Natural killer cell (primary cell): ENCODE data around the gene NRG4. TPM values are rescaled to one million over a fixed set of nuclear protein-coding genes. Genes with fewer than 3 reads are reported as not detected.

Experiments used
- ATAC-seq, 3 donors: fragments of 150-1000 bp in 2 of 3; fragments of 200-7000 bp in 1 of 3; cut with Tn5 transposase; 1 replicate in 1 of 3; 2 replicates in 2 of 3; pipeline ENCODE4 v1.10.0; 2021; ENCODE audit warnings: mild to moderate bottlenecking in 2 of 3, moderate library complexity in 2 of 3
- DNase-seq, 2 donors: peaks; one replicate each; pipeline versions ENCODE4 v3.0.0 to v3.0.0-alpha.2; 2013 to 2021; ENCODE audit warnings: mixed read lengths in 1 of 2
- H3K27ac ChIP-seq: one replicate; pipeline ENCODE4 v1.5.1; 2013; ENCODE audit warnings: mild to moderate bottlenecking, low read length
- H3K27me3 ChIP-seq: one replicate; pipeline ENCODE4 v1.6.1; 2013; ENCODE audit warnings: low read length; ENCODE audit not compliant: control insufficient read depth, insufficient read depth
- H3K36me3 ChIP-seq: one replicate; pipeline ENCODE4 v1.6.1; 2013; ENCODE audit warnings: low read length; ENCODE audit not compliant: control insufficient read depth, insufficient read depth
- H3K4me1 ChIP-seq: one replicate; pipeline ENCODE4 v1.6.1; 2013; ENCODE audit warnings: low read length; ENCODE audit not compliant: control insufficient read depth, insufficient read depth
- H3K4me3 ChIP-seq: one replicate; pipeline ENCODE4 v1.5.1; 2013; ENCODE audit warnings: low read length
- H3K9me3 ChIP-seq: one replicate; pipeline ENCODE4 v1.6.1; 2013; ENCODE audit warnings: low read length; ENCODE audit not compliant: control insufficient read depth, insufficient read depth
- H3K27ac Mint-ChIP-seq, 2 donors: one replicate each; pipeline ENCODE4 v1.8.0; 2022; ENCODE audit warnings: mild to moderate bottlenecking in 2 of 2, mixed read lengths in 2 of 2, moderate library complexity in 1 of 2
- H3K27me3 Mint-ChIP-seq, 2 donors: one replicate each; pipeline ENCODE4 v1.8.0; 2022; ENCODE audit warnings: low read depth in 2 of 2, mixed read lengths in 2 of 2
- H3K36me3 Mint-ChIP-seq: one replicate; pipeline ENCODE4 v1.8.0; 2022; ENCODE audit warnings: mixed read lengths
- H3K4me1 Mint-ChIP-seq, 2 donors: one replicate each; pipeline ENCODE4 v1.8.0; 2022; ENCODE audit warnings: mixed read lengths in 2 of 2
- H3K4me3 Mint-ChIP-seq: one replicate; pipeline ENCODE4 v1.8.0; 2022; ENCODE audit warnings: mild to moderate bottlenecking, moderate library complexity, mixed read lengths
- H3K9me3 Mint-ChIP-seq, 2 donors: one replicate each; pipeline ENCODE4 v1.8.0; 2022; ENCODE audit warnings: mixed read lengths in 2 of 2
- WGBS: methylation state at CpG from one replicate; pipeline ENCODE4 v1.1.7; 2013; ENCODE audit warnings: missing lambda C conversion rate; ENCODE audit not compliant: insufficient coverage; 5-methylcytosine and 5-hydroxymethylcytosine counted together
- intact Hi-C: fragments of 100-400 bp; cut with micrococcal nuclease; formaldehyde crosslinking; loops from one replicate; pipeline ENCODE4 v1.14.2; 2022
- total RNA-seq, 4 donors: library from RNA; stranded (reverse); fragments of 120-200 nt in 1 of 4; gene quantifications; one replicate each; pipeline versions ENCODE4 v1.2.3 to v1.2.4, GENCODE V29; 2013 to 2022
- TF ChIP-seq, protein P1 (sequence below): fragments of 200-600 bp; IDR thresholded peaks from one replicate; pipeline ENCODE4 v1.8.0; 2022; ENCODE audit warnings: antibody characterized with exemption

The NRG4 gene
- total RNA-seq, 3 donors from 2014 or later (not counting 1 experiment from before 2014, with no cell fraction given): not detected

DNA sequence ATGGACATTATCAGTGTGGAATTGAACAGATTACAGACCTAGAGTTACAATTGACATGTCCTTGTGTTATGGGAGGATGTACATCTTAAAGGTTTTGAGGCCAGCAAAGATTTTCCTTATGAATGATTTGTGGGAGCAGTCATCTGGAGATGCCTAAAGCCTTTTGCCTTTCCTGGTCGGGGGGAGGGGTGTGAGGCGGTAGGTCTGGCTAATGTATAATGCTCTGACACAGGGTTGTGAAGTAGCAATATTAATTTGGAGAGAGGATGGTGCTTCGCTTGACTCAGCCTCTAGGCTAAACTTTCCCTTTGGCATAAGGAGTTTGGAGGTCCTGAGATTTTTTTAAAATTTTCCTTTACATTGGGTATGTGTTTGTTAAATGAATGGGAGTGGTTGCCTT is 85.3 kb downstream of the NRG4 start:
- Histone ChIP-seq H3K36me3 (peaks cover 2% of the 10 kb centered on the region), H3K9me3 (no peaks in the 10 kb centered on the region), H3K27ac (no peak overlapping the region), H3K4me1 (peaks cover 22% of the 10 kb centered on the region), H3K27me3 (no peaks in the 10 kb centered on the region), H3K4me3 (no peak overlapping the region)
- 98% methylated on average over 3 of the region's 3 CpGs for WGBS
- DNase-seq: no peak
- Mint-ChIP-seq H3K27me3 (no peaks in the 10 kb centered on the region), H3K4me3 (no peak overlapping the region), H3K27ac (no peak overlapping the region), H3K4me1 (peaks cover 77 to 78% of the 10 kb centered on the region in 2 donors), H3K9me3 (no peaks in the 10 kb centered on the region), H3K36me3 (no peaks in the 10 kb centered on the region)
- intact Hi-C loops: loop anchor here (10.0 kb wide), 1 partner anchor 202 kb away; a partner anchor contains a TSS
- ATAC-seq: no peak
- TF ChIP-seq, protein P1, sequence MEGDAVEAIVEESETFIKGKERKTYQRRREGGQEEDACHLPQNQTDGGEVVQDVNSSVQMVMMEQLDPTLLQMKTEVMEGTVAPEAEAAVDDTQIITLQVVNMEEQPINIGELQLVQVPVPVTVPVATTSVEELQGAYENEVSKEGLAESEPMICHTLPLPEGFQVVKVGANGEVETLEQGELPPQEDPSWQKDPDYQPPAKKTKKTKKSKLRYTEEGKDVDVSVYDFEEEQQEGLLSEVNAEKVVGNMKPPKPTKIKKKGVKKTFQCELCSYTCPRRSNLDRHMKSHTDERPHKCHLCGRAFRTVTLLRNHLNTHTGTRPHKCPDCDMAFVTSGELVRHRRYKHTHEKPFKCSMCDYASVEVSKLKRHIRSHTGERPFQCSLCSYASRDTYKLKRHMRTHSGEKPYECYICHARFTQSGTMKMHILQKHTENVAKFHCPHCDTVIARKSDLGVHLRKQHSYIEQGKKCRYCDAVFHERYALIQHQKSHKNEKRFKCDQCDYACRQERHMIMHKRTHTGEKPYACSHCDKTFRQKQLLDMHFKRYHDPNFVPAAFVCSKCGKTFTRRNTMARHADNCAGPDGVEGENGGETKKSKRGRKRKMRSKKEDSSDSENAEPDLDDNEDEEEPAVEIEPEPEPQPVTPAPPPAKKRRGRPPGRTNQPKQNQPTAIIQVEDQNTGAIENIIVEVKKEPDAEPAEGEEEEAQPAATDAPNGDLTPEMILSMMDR: no peak

DNA sequence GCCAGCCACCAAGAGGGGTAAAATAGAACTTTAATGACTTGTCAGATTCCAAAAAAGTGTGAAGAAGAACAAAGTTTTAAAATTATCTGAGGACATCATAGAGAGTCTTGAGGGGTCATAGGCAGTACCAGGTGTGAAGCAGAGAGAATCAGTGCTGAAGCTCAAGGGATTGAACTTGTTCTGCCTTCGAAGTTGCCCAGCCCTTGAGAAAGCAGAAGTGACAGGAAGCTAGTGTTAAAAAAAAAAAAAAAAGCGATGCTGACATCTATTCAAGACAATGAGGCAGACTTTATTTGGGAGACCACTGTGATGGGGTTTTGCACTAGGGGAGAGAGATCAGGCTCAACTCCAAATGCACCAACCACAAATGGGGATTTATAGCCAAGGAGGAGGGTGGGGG is 86.8 kb downstream of the NRG4 start:
- peak overlapping the region in 1 of 2 donors; percentile 63 for H3K27ac Mint-ChIP-seq

DNA sequence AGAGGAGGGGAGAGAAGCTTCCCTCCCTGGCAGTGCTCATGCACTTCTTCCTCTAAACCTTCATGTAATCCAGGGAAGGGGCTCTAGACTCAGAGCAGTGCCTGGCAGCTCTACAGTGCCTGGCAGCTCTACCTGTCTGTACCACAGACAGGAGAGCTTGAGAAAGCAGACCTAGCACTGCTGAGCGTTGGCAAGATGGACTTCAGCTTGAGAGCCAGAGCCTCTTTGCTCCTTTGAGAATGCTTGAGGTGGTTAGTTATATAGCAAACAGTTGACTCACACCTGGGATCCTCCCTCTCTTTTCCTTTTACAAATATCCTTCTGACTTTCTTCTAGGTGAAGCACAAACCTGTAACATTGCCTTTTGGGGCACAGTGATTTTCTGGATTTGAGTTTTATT is 87.6 kb downstream of the NRG4 start:
- no peaks in the 10 kb centered on the region for H3K27me3 Mint-ChIP-seq
- Histone ChIP-seq H3K4me3 (no peak overlapping the region), H3K9me3 (no peaks in the 10 kb centered on the region), H3K4me1 (peaks cover 19% of the 10 kb centered on the region), H3K36me3 (peaks cover under 1% of the 10 kb centered on the region), H3K27me3 (no peaks in the 10 kb centered on the region), H3K27ac (no peak overlapping the region)
- DNase-seq (no peak), ATAC-seq (no peak)
- no peaks in the 10 kb centered on the region for H3K9me3 Mint-ChIP-seq
- intact Hi-C loops: loop anchor here (10.0 kb wide), 1 partner anchor 200 kb away; a partner anchor contains a TSS
- H3K36me3 Mint-ChIP-seq: no peaks in the 10 kb centered on the region
- WGBS: 86% methylated on average over 1 of the region's 1 CpG
- no peak overlapping the region for H3K4me3 Mint-ChIP-seq
- TF ChIP-seq, protein P1: no peak
- H3K4me1 Mint-ChIP-seq: peaks cover 60 to 61% of the 10 kb centered on the region in 2 donors
- H3K27ac Mint-ChIP-seq: no peak overlapping the region

More for the DNA sequence above, 86.8 kb downstream of the NRG4 start:
- Mint-ChIP-seq H3K27me3 (no peaks in the 10 kb centered on the region), H3K4me3 (peak overlapping the region; percentile 72), H3K9me3 (no peaks in the 10 kb centered on the region), H3K4me1 (peaks cover 68 to 70% of the 10 kb centered on the region in 2 donors), H3K36me3 (no peaks in the 10 kb centered on the region)
- 9% methylated on average over 1 of the region's 2 CpGs for WGBS
- H3K9me3 ChIP-seq: no peaks in the 10 kb centered on the region
- H3K4me3 ChIP-seq: no peak overlapping the region
- peak in 2 of 3 donors; percentile 41 to 46 for ATAC-seq
- H3K4me1 ChIP-seq: peaks cover 22% of the 10 kb centered on the region
- H3K27me3 ChIP-seq: no peaks in the 10 kb centered on the region
- peaks cover 2% of the 10 kb centered on the region for H3K36me3 ChIP-seq
- TF ChIP-seq, protein P1: no peak
- intact Hi-C loops: loop anchor here (10.0 kb wide), 1 partner anchor 201 kb away; a partner anchor contains a TSS
- no peak for DNase-seq
- H3K27ac ChIP-seq: no peak overlapping the region

DNA sequence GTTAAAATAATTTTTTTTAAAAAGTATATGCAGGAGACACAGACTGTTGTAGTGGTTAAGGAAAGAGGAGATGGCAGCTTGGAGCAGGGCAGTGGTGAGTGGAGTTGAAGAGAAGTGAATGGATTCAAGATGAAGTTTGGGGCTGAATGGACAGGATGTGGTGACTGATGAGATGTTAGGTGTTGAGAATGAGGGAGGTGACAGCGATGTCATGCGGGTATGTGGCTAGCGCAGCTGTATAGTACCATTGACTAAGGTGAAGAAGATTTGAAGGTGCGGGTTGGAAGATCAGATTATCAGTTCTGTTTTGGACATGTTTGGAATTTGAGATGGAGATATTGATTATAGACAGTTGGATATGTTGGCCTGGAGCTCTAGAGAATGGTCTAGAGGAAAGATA is 88.5 kb downstream of the NRG4 start:
- H3K36me3 Mint-ChIP-seq: no peaks in the 10 kb centered on the region

More for the DNA sequence above, 88.5 kb downstream of the NRG4 start:
- peak; percentile 36 to 39 for DNase-seq
- Histone ChIP-seq H3K27ac (no peak overlapping the region), H3K4me1 (peaks cover 16% of the 10 kb centered on the region), H3K36me3 (peaks cover 5% of the 10 kb centered on the region), H3K4me3 (no peak overlapping the region), H3K9me3 (no peaks in the 10 kb centered on the region), H3K27me3 (no peaks in the 10 kb centered on the region)
- peak; percentile 80 to 92 (median 83) for ATAC-seq
- TF ChIP-seq, protein P1: no peak
- Mint-ChIP-seq H3K4me1 (peaks cover 56 to 59% of the 10 kb centered on the region in 2 donors), H3K4me3 (peak overlapping the region; percentile 45), H3K27me3 (no peaks in the 10 kb centered on the region), H3K27ac (peak overlapping the region; percentile 0 to 48), H3K9me3 (no peaks in the 10 kb centered on the region)
- 34% methylated on average over 4 of the region's 4 CpGs for WGBS
- intact Hi-C loops: loop anchor here (10.0 kb wide), 1 partner anchor 199 kb away; a partner anchor contains a TSS
